Stimulated activated CD4-positive, alpha-beta T cell treated with anti-CD3 and anti-CD28 coated beads, Interleukin-4, amount 100 ng/mL, for 48 hours (primary cell): ENCODE measurements around the gene ZBTB22.
"Not testable (repeated sequence)": the region's sequence is repeated elsewhere in the genome, so short reads cannot be mapped to it uniquely, and the experiment has no call there.

Experiments used
- DNase-seq, 2 donors: peaks; one replicate each; pipeline ENCODE4 v3.0.0-alpha.2; 2020; ENCODE audit warnings: low read depth in 2 of 2

The ZBTB22 gene

GRCh38 chr6:33279971-33280511, 37.5 kb downstream of the ZBTB22 start:
- DNase-seq, result no peak

- no peak for DNase-seq
These were observed 38.3 kb downstream of the ZBTB22 start for GRCh38 chr6:33279257-33279695.

GRCh38 chr6:33278810-33279209, 38.7 kb downstream of the ZBTB22 start:
- DNase-seq, result no peak

GRCh38 chr6:33278392-33278741, 39.2 kb downstream of the ZBTB22 start:
- DNase-seq, result no peak

- no peak for DNase-seq
These were observed 39.7 kb downstream of the ZBTB22 start for GRCh38 chr6:33277663-33278391.

- DNase-seq, result peak; percentile 66 to 78
These were observed 40.5 kb downstream of the ZBTB22 start, which contains the start of gene B3GALT4 for GRCh38 chr6:33276864-33277662. Gene B3GALT4 (plus strand): TSS chr6:33277123. CDS start chr6:33277420, 297 bp downstream.

GRCh38 chr6:33276581-33276863, 41.0 kb downstream of the ZBTB22 start:
- no peak for DNase-seq

GRCh38 chr6:33275795-33276580, 41.6 kb downstream of the ZBTB22 start:
- not testable (repeated sequence) for DNase-seq

GRCh38 chr6:33273924-33274902, 43.3 kb downstream of the ZBTB22 start:
- DNase-seq, result no peak

GRCh38 chr6:33273129-33273923, 44.2 kb downstream of the ZBTB22 start:
- DNase-seq, result no peak

GRCh38 chr6:33272275-33273128, 45.0 kb downstream of the ZBTB22 start:
- no peak for DNase-seq

GRCh38 chr6:33271468-33272274, 45.9 kb downstream of the ZBTB22 start, which contains the start of the genes RPS18 and VPS52:
Gene RPS18 (plus strand): TSS chr6:33272075. CDS start chr6:33272120, 45 bp downstream.
Gene VPS52 (minus strand): TSS chr6:33271876. CDS start chr6:33271675, 201 bp downstream.
- DNase-seq, result peak; percentile 73 to 86

GRCh38 chr6:33271117-33271467, 46.5 kb downstream of the ZBTB22 start:
- DNase-seq, result no peak
